Left ventricle myocardium superior (tissue), 1 donor: ENCODE results near the gene KLRC3. TPM values are rescaled to one million over a fixed set of nuclear protein-coding genes. Genes with fewer than 3 reads are reported as not detected.
"Not testable (repeated sequence)": the region's sequence is repeated elsewhere in the genome, so short reads cannot be mapped to it uniquely, and the experiment has no call there.

Source experiments
- ATAC-seq: fragments of 200-7000 bp; cut with Tn5 transposase; one replicate; pipeline ENCODE4 v1.9.1; 2020; ENCODE audit warnings: mild to moderate bottlenecking, moderate library complexity
- DNase-seq: peaks from one replicate; pipeline ENCODE4 v3.0.0-alpha.2; 2020
- intact Hi-C: fragments of 100-400 bp; cut with micrococcal nuclease; formaldehyde crosslinking; loops from one replicate; pipeline ENCODE4 v1.11.0; 2022
- long read RNA-seq: library from polyadenylated mRNA; unstranded; transcript quantifications from one replicate; pipeline ENCODE4 v2.0.0, GENCODE V29; 2021
- total RNA-seq: library from RNA; stranded (reverse); fragmentation: NEBNext Ultra II Directional; extraction: Animal tissue kit (Norgen Biotek cat#: 25700); gene quantifications from one replicate; pipeline ENCODE4 v1.2.1, GENCODE V29; 2021
- donor health status: DM: no; HTN: yes; CAD: no; lungs with severe emphysema.

KLRC3 gene
- total RNA-seq: not detected
- long read RNA-seq: 0 reads

- ATAC-seq, intact Hi-C loops, DNase-seq: not testable (repeated sequence)
Observed at GRCh38 chr12:10420334-10420733, at the start of gene KLRC3. Gene KLRC3, minus strand, starts transcription at chr12:10420595. Its CDS starts 45 bp downstream, at chr12:10420550.

GRCh38 chr12:10469701-10470100, 49.3 kb upstream of the KLRC3 start:
- DNase-seq: no peak
- ATAC-seq: no peak
- intact Hi-C loops: no loop called here

- ATAC-seq (no peak), DNase-seq (no peak)
- intact Hi-C loops: no loop called here
Observed at GRCh38 chr12:10466311-10466710, 45.9 kb upstream of the KLRC3 start.

- ATAC-seq (no peak), DNase-seq (no peak)
- intact Hi-C loops: no loop called here
Observed at GRCh38 chr12:10457760-10458159, 37.4 kb upstream of the KLRC3 start.

GRCh38 chr12:10456856-10457255, 36.5 kb upstream of the KLRC3 start:
- DNase-seq (no peak), ATAC-seq (no peak)
- intact Hi-C loops: no loop called here

GRCh38 chr12:10455766-10456165, 35.4 kb upstream of the KLRC3 start:
- intact Hi-C loops: no loop called here
- no peak for ATAC-seq
- no peak for DNase-seq

- intact Hi-C loops: no loop called here
- DNase-seq (no peak), ATAC-seq (no peak)
Observed at GRCh38 chr12:10454531-10454930, 34.1 kb upstream of the KLRC3 start.

GRCh38 chr12:10453156-10453555, 32.8 kb upstream of the KLRC3 start, which contains the start of gene KLRC1:
Gene KLRC1, minus strand, starts transcription at chr12:10453377. Its CDS starts 2,221 bp downstream, at chr12:10451156.
- no peak for ATAC-seq
- no peak for DNase-seq
- intact Hi-C loops: no loop called here

GRCh38 chr12:10448236-10448635, 27.8 kb upstream of the KLRC3 start:
- DNase-seq (no peak), ATAC-seq (no peak)
- intact Hi-C loops: no loop called here

GRCh38 chr12:10446052-10446451, 25.7 kb upstream of the KLRC3 start:
- ATAC-seq, DNase-seq, intact Hi-C loops: not testable (repeated sequence)

GRCh38 chr12:10441144-10441543, 20.7 kb upstream of the KLRC3 start:
- DNase-seq, ATAC-seq, intact Hi-C loops: not testable (repeated sequence)

- intact Hi-C loops, ATAC-seq, DNase-seq: not testable (repeated sequence)
Observed at GRCh38 chr12:10439608-10440274, 19.3 kb upstream of the KLRC3 start.

GRCh38 chr12:10437601-10438000, 17.2 kb upstream of the KLRC3 start:
- ATAC-seq, intact Hi-C loops: not testable (repeated sequence)

GRCh38 chr12:10435816-10436215, 15.4 kb upstream of the KLRC3 start, which contains the start of gene KLRC2:
Gene KLRC2, minus strand, starts transcription at chr12:10436010. Its CDS starts 24 bp downstream, at chr12:10435986.
- ATAC-seq, DNase-seq, intact Hi-C loops: not testable (repeated sequence)

More at GRCh38 chr12:10437601-10438000, 17.2 kb upstream of the KLRC3 start:
- DNase-seq: not testable (repeated sequence)

GRCh38 chr12:10430623-10431022, 10.2 kb upstream of the KLRC3 start:
- DNase-seq, intact Hi-C loops: not testable (repeated sequence)

GRCh38 chr12:10425938-10426337, 5.5 kb upstream of the KLRC3 start:
- intact Hi-C loops, ATAC-seq, DNase-seq: not testable (repeated sequence)

More at GRCh38 chr12:10430623-10431022, 10.2 kb upstream of the KLRC3 start:
- ATAC-seq: not testable (repeated sequence)

GRCh38 chr12:10424260-10424899, 4.0 kb upstream of the KLRC3 start:
- DNase-seq, ATAC-seq, intact Hi-C loops: not testable (repeated sequence)

- ATAC-seq, intact Hi-C loops, DNase-seq: not testable (repeated sequence)
Observed at GRCh38 chr12:10422159-10422558, 1.8 kb upstream of the KLRC3 start.

GRCh38 chr12:10409392-10409791, 11.0 kb downstream of the KLRC3 start, which contains the start of gene KLRC4:
Gene KLRC4, minus strand, starts transcription at chr12:10409757. Its CDS starts 182 bp downstream, at chr12:10409575.
- DNase-seq (no peak), ATAC-seq (no peak)
- intact Hi-C loops: no loop called here

- intact Hi-C loops: no loop called here
- no peak for DNase-seq
- no peak for ATAC-seq
Observed at GRCh38 chr12:10408842-10409241, 11.6 kb downstream of the KLRC3 start.
